GM21390 (cell line): Measurements from ENCODE around the gene FOXE3.

Experiments used
- ATAC-seq: cut with Tn5 transposase; IDR thresholded peaks from one replicate; pipeline ENCODE4 v1.9.1; 2021; ENCODE audit not compliant: unreplicated experiment

The FOXE3 gene

GRCh38 chr1:47403321-47403910, 12.7 kb upstream of the FOXE3 start:
- ATAC-seq, result no peak

GRCh38 chr1:47405697-47406096, 10.4 kb upstream of the FOXE3 start:
- no peak for ATAC-seq

GRCh38 chr1:47406966-47407365, 9.1 kb upstream of the FOXE3 start:
- no peak for ATAC-seq

GRCh38 chr1:47407481-47407880, 8.6 kb upstream of the FOXE3 start:
- no peak for ATAC-seq

- no peak for ATAC-seq
These were observed 6.6 kb upstream of the FOXE3 start for GRCh38 chr1:47409311-47410067.

- ATAC-seq, result no peak
These were observed 6.0 kb upstream of the FOXE3 start for GRCh38 chr1:47410068-47410455.

- ATAC-seq, result no peak
These were observed 4.6 kb upstream of the FOXE3 start for GRCh38 chr1:47411436-47411835.

- no peak for ATAC-seq
These were observed 3.6 kb upstream of the FOXE3 start for GRCh38 chr1:47412437-47412836.

GRCh38 chr1:47416319-47417169, 459 bp downstream of the FOXE3 start:
- ATAC-seq, result no peak

GRCh38 chr1:47417170-47418044, 1.3 kb downstream of the FOXE3 start:
- no peak for ATAC-seq

GRCh38 chr1:47418122-47418521, 2.0 kb downstream of the FOXE3 start:
- ATAC-seq, result no peak

GRCh38 chr1:47418681-47419325, 2.7 kb downstream of the FOXE3 start:
- ATAC-seq, result no peak

- no peak for ATAC-seq
These were observed 4.5 kb downstream of the FOXE3 start for GRCh38 chr1:47420547-47420946.

GRCh38 chr1:47423872-47424271, 7.8 kb downstream of the FOXE3 start:
- ATAC-seq, result no peak

- ATAC-seq, result no peak
These were observed 8.4 kb downstream of the FOXE3 start for GRCh38 chr1:47424336-47424982.

GRCh38 chr1:47431534-47431933, 15.4 kb downstream of the FOXE3 start:
- ATAC-seq, result no peak

GRCh38 chr1:47432071-47433036, 16.3 kb downstream of the FOXE3 start:
- ATAC-seq, result peak; percentile 41

GRCh38 chr1:47433037-47433421, 16.9 kb downstream of the FOXE3 start:
- no peak for ATAC-seq
